Neuronal stem cell (in vitro differentiated cells): ENCODE measurements around the gene ISG20L2.
"Not testable (repeated sequence)": the region's sequence is repeated elsewhere in the genome, so short reads cannot be mapped to it uniquely, and the experiment has no call there.

Experiments used
- DNase-seq: peaks from one replicate; pipeline ENCODE4 v3.0.0-alpha.2; 2013; ENCODE audit warnings: low spot score
- H2AFZ ChIP-seq: one replicate; pipeline ENCODE4 v1.6.1; 2013; ENCODE audit warnings: mild to moderate bottlenecking, low read length, inconsistent platforms
- H2AK5ac ChIP-seq: 2 replicates; pipeline ENCODE4 v1.6.1; 2013; ENCODE audit warnings: low read depth, mild to moderate bottlenecking, inconsistent platforms, low read length, moderate library complexity, mixed read lengths
- H2BK120ac ChIP-seq: 2 replicates; pipeline ENCODE4 v1.6.1; 2013; ENCODE audit warnings: low read depth, mild to moderate bottlenecking, inconsistent platforms, low read length, moderate library complexity, mixed read lengths
- H2BK12ac ChIP-seq: one replicate; pipeline ENCODE4 v1.6.1; 2013; ENCODE audit warnings: low read length, inconsistent platforms
- H2BK15ac ChIP-seq: 2 replicates; pipeline ENCODE4 v1.6.1; 2013; ENCODE audit warnings: mild to moderate bottlenecking, low read length, inconsistent platforms, mixed read lengths
- H2BK5ac ChIP-seq: one replicate; pipeline ENCODE4 v1.6.1; 2013; ENCODE audit warnings: inconsistent platforms, mild to moderate bottlenecking, low read length, moderate library complexity
- H3K14ac ChIP-seq: one replicate; pipeline ENCODE4 v1.6.1; 2013; ENCODE audit warnings: low read length, inconsistent platforms
- H3K18ac ChIP-seq: 2 replicates; pipeline ENCODE4 v1.6.1; 2013; ENCODE audit warnings: low read length, inconsistent platforms
- H3K23ac ChIP-seq: 2 replicates; pipeline ENCODE4 v1.6.1; 2013; ENCODE audit warnings: low read depth, mild to moderate bottlenecking, mixed read lengths, low read length, inconsistent platforms; ENCODE audit not compliant: poor library complexity
- H3K27ac ChIP-seq: replicated peaks from 3 replicates; pipeline ENCODE4 v1.5.1; 2013; ENCODE audit warnings: low read length, inconsistent platforms
- H3K27me3 ChIP-seq, 3 experiments: 2 replicates each; pipeline ENCODE4 v1.6.1; 2013; ENCODE audit warnings: low read length in 3 of 3, mild to moderate bottlenecking in 2 of 3, inconsistent platforms in 1 of 3, low read depth in 1 of 3, mixed read lengths in 1 of 3, moderate library complexity in 1 of 3; ENCODE audit not compliant: control insufficient read depth in 3 of 3, insufficient read depth in 3 of 3
- H3K36me3 ChIP-seq, 2 donors: replicated peaks in 1 of 2; 2 replicates each; pipeline ENCODE4 v1.6.1; 2013; ENCODE audit warnings: low read length in 2 of 2; ENCODE audit not compliant: control insufficient read depth in 2 of 2, insufficient read depth in 2 of 2
- H3K4ac ChIP-seq: 2 replicates; pipeline ENCODE4 v1.6.1; 2013; ENCODE audit warnings: inconsistent platforms, mild to moderate bottlenecking, low read length, moderate library complexity
- H3K4me1 ChIP-seq, 2 donors: 1 replicate in 1 of 2; 2 replicates in 1 of 2; pipeline ENCODE4 v1.6.1; 2013; ENCODE audit warnings: low read length in 2 of 2, low read depth in 1 of 2; ENCODE audit not compliant: control insufficient read depth in 2 of 2, insufficient read depth in 1 of 2
- H3K4me2 ChIP-seq: one replicate; pipeline ENCODE4 v1.6.1; 2013; ENCODE audit warnings: mild to moderate bottlenecking, low read length, inconsistent platforms; ENCODE audit not compliant: insufficient read depth, poor library complexity, severe bottlenecking
- H3K4me3 ChIP-seq, 2 donors: 2 replicates each; pipeline ENCODE4 v1.5.1; 2013; ENCODE audit warnings: low read length in 2 of 2, mild to moderate bottlenecking in 2 of 2, inconsistent platforms in 1 of 2, moderate library complexity in 1 of 2
- H3K79me1 ChIP-seq: one replicate; pipeline ENCODE4 v1.6.1; 2013; ENCODE audit warnings: low read depth, mild to moderate bottlenecking, inconsistent platforms, low read length, moderate library complexity
- H3K9ac ChIP-seq: one replicate; pipeline ENCODE4 v1.6.1; 2013; ENCODE audit warnings: mild to moderate bottlenecking, low read depth, low read length, inconsistent platforms; ENCODE audit not compliant: poor library complexity
- H3K9me3 ChIP-seq, 2 donors: replicated peaks in 1 of 2; 2 replicates each; pipeline versions ENCODE3 to v1.6.1; 2013; ENCODE audit warnings: low read length in 2 of 2, mild to moderate bottlenecking in 2 of 2, inconsistent platforms in 1 of 2, low read depth in 1 of 2, mixed read lengths in 1 of 2, moderate library complexity in 1 of 2; ENCODE audit not compliant: control insufficient read depth in 2 of 2, insufficient read depth in 1 of 2
- H4K8ac ChIP-seq: one replicate; pipeline ENCODE4 v1.6.1; 2013; ENCODE audit warnings: low read depth, mild to moderate bottlenecking, inconsistent platforms, low read length, moderate library complexity
- H4K91ac ChIP-seq: one replicate; pipeline ENCODE4 v1.6.1; 2013; ENCODE audit warnings: low read length, low read depth, mild to moderate bottlenecking, inconsistent platforms; ENCODE audit not compliant: poor library complexity
- WGBS, 2 donors: extraction: QIAGEN DNeasy Blood & Tissue Kit; methylation state at CpG; one replicate each; pipeline ENCODE4 v1.1.7; 2013; ENCODE audit warnings: missing lambda C conversion rate in 2 of 2, mixed read lengths in 1 of 2; ENCODE audit not compliant: insufficient read length in 2 of 2, insufficient replicate concordance in 1 of 2; ENCODE audit errors: extremely low coverage in 2 of 2; 5-methylcytosine and 5-hydroxymethylcytosine counted together

Gene ISG20L2

GRCh38 chr1:156757572-156758253 lies 29.1 kb upstream of the ISG20L2 start:
- WGBS, 2 donors, result no CpG with 5 or more reads among the region's 10 CpGs
- not testable (repeated sequence) for H3K23ac ChIP-seq, H3K9ac ChIP-seq, H3K18ac ChIP-seq, H3K4ac ChIP-seq, H3K9me3 ChIP-seq, H3K4me1 ChIP-seq, H3K14ac ChIP-seq, H2BK120ac ChIP-seq, H3K79me1 ChIP-seq, H3K27me3 ChIP-seq, H3K4me2 ChIP-seq, H2AK5ac ChIP-seq, H2BK15ac ChIP-seq, H3K4me3 ChIP-seq, H4K91ac ChIP-seq, H3K36me3 ChIP-seq, H2BK12ac ChIP-seq, H4K8ac ChIP-seq, H3K27ac ChIP-seq, H2AFZ ChIP-seq, H2BK5ac ChIP-seq, DNase-seq

- no CpG with 5 or more reads among the region's 1 CpG for WGBS, 2 donors
- H3K36me3 ChIP-seq, result peaks cover 2 to 7% of the 10 kb centered on the region in 2 donors
- no peak overlapping the region for H3K23ac ChIP-seq
Observed at GRCh38 chr1:156756355-156756754, 27.8 kb upstream of the ISG20L2 start.

GRCh38 chr1:156755527-156755950 lies 27.0 kb upstream of the ISG20L2 start:
- H2BK120ac ChIP-seq, result no peak overlapping the region
- no peak overlapping the region for H3K27ac ChIP-seq
- H3K36me3 ChIP-seq, result peaks cover 2 to 7% of the 10 kb centered on the region in 2 donors
- H3K27me3 ChIP-seq, result no peaks in the 10 kb centered on the region
- no peak overlapping the region for H3K9ac ChIP-seq
- H2BK15ac ChIP-seq, result no peak overlapping the region
- no peak for DNase-seq
- WGBS, 2 donors, result no CpG with 5 or more reads among the region's 5 CpGs
- H2BK12ac ChIP-seq, result no peak overlapping the region
- no peaks in the 10 kb centered on the region for H3K9me3 ChIP-seq
- no peak overlapping the region for H3K4ac ChIP-seq
- H3K18ac ChIP-seq, result no peak overlapping the region
- H4K8ac ChIP-seq, result no peak overlapping the region
- peaks cover 7 to 8% of the 10 kb centered on the region in 2 donors for H3K4me1 ChIP-seq
- peaks cover 8% of the 10 kb centered on the region for H3K79me1 ChIP-seq
- no peak overlapping the region for H2AK5ac ChIP-seq
- H2BK5ac ChIP-seq, result no peak overlapping the region
- no peak overlapping the region for H3K4me2 ChIP-seq
- no peak overlapping the region for H3K14ac ChIP-seq
- no peak overlapping the region for H3K23ac ChIP-seq
- no peak overlapping the region for H2AFZ ChIP-seq
- H4K91ac ChIP-seq, result no peak overlapping the region
- no peak overlapping the region for H3K4me3 ChIP-seq

More at GRCh38 chr1:156756355-156756754, 27.8 kb upstream of the ISG20L2 start:
- H3K79me1 ChIP-seq, result peaks cover 8% of the 10 kb centered on the region
- no peak overlapping the region for H2BK120ac ChIP-seq
- no peak overlapping the region for H2AK5ac ChIP-seq
- H2AFZ ChIP-seq, result no peak overlapping the region
- H2BK5ac ChIP-seq, result no peak overlapping the region
- H3K27ac ChIP-seq, result no peak overlapping the region
- DNase-seq, result no peak
- H3K4ac ChIP-seq, result no peak overlapping the region
- H3K18ac ChIP-seq, result no peak overlapping the region
- H3K14ac ChIP-seq, result no peak overlapping the region
- no peak overlapping the region for H2BK15ac ChIP-seq
- H3K4me1 ChIP-seq, result peaks cover 7 to 8% of the 10 kb centered on the region in 2 donors
- H3K4me2 ChIP-seq, result no peak overlapping the region
- H3K27me3 ChIP-seq, result no peaks in the 10 kb centered on the region
- no peaks in the 10 kb centered on the region for H3K9me3 ChIP-seq
- no peak overlapping the region for H2BK12ac ChIP-seq
- H4K91ac ChIP-seq, result no peak overlapping the region
- no peak overlapping the region for H3K9ac ChIP-seq
- H4K8ac ChIP-seq, result no peak overlapping the region
- H3K4me3 ChIP-seq, result no peak overlapping the region

- H2BK15ac ChIP-seq, result no peak overlapping the region
- WGBS, 2 donors, result no CpG with 5 or more reads among the region's 8 CpGs
- H4K8ac ChIP-seq, result no peak overlapping the region
- no peaks in the 10 kb centered on the region for H3K9me3 ChIP-seq
- DNase-seq, result no peak
- H3K4me3 ChIP-seq, result no peak overlapping the region
- peaks cover 8% of the 10 kb centered on the region for H3K79me1 ChIP-seq
- no peak overlapping the region for H3K4me2 ChIP-seq
- peaks cover 2 to 16% of the 10 kb centered on the region in 2 donors for H3K36me3 ChIP-seq
- no peak overlapping the region for H2BK5ac ChIP-seq
- no peak overlapping the region for H3K27ac ChIP-seq
- H3K27me3 ChIP-seq, result no peaks in the 10 kb centered on the region
- no peak overlapping the region for H3K9ac ChIP-seq
- H4K91ac ChIP-seq, result no peak overlapping the region
- no peak overlapping the region for H3K4ac ChIP-seq
- no peak overlapping the region for H3K18ac ChIP-seq
- H2AK5ac ChIP-seq, result no peak overlapping the region
- H2BK12ac ChIP-seq, result no peak overlapping the region
- no peak overlapping the region for H3K23ac ChIP-seq
- H3K4me1 ChIP-seq, result peaks cover 10 to 15% of the 10 kb centered on the region in 2 donors
- no peak overlapping the region for H2BK120ac ChIP-seq
- no peak overlapping the region for H3K14ac ChIP-seq
- no peak overlapping the region for H2AFZ ChIP-seq
Observed at GRCh38 chr1:156754219-156754618, 25.7 kb upstream of the ISG20L2 start.
